ENCODE results near the gene GGPS1.

DNA sequence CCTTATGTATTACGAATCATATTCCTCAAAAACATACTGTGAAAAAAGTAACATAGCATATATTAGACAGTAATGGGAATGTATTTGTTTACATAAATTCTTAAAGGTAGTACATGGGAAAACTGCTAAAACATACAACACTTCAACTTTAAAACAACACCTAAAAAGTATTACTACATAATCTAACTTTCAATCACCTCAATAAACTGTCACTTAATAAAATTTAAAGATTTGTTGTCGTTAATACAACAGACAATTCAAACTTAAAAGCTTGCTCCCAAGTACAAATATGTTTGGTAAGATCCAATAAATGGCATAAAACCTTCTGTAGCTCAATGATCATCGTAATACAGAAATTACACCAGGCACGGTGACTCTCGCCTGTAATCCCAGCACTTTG lies 4.1 kb upstream of the GGPS1 start:
- TF ChIP-seq, protein P1, sequence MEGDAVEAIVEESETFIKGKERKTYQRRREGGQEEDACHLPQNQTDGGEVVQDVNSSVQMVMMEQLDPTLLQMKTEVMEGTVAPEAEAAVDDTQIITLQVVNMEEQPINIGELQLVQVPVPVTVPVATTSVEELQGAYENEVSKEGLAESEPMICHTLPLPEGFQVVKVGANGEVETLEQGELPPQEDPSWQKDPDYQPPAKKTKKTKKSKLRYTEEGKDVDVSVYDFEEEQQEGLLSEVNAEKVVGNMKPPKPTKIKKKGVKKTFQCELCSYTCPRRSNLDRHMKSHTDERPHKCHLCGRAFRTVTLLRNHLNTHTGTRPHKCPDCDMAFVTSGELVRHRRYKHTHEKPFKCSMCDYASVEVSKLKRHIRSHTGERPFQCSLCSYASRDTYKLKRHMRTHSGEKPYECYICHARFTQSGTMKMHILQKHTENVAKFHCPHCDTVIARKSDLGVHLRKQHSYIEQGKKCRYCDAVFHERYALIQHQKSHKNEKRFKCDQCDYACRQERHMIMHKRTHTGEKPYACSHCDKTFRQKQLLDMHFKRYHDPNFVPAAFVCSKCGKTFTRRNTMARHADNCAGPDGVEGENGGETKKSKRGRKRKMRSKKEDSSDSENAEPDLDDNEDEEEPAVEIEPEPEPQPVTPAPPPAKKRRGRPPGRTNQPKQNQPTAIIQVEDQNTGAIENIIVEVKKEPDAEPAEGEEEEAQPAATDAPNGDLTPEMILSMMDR (IDR thresholded peaks at IDR 0.05): no peak
- TF ChIP-seq EZH2 (IDR thresholded peaks at IDR 0.05): no peak
- TF ChIP-seq EZH2phosphoT487 (IDR thresholded peaks at IDR 0.05): no peak
